Measurements from ENCODE around the gene POLR3K. TPM values are rescaled to one million over a fixed set of nuclear protein-coding genes. Genes with fewer than 3 reads are reported as not detected.

Gene POLR3K
- polyA plus RNA-seq, 1 of the 3 experiments (the other 2 are of a cell fraction), result 54.5 TPM

GRCh38 chr16:72561-73548 lies 19.4 kb upstream of the POLR3K start, which contains the start of gene RHBDF1 (continued):
- no peak for TF ChIP-seq CTCF (IDR thresholded peaks at IDR 0.05)
- TF ChIP-seq MXI1 (IDR thresholded peaks at IDR 0.05; ENCODE audit: low read depth, low read length), result no peak
- no peak for TF ChIP-seq GABPA (IDR thresholded peaks at IDR 0.05; ENCODE audit: low read depth)
- TF ChIP-seq USF2 (IDR thresholded peaks at IDR 0.05; ENCODE audit: borderline replicate concordance, low read depth, low read length), result no peak

- Histone ChIP-seq H3K4me3 (ENCODE audit: low read depth in 2 of 2, low read length in 1 of 2) (peak overlapping the region; percentile 70 to 87), H3F3A (replicated peaks; ENCODE audit: insufficient read depth) (peaks cover 8% of the 10 kb centered on the region), H3K9me3 (no peaks in the 10 kb centered on the region), H3K27me3 (ENCODE audit: insufficient read depth) (no peaks in the 10 kb centered on the region), H3K4me2 (peak overlapping the region; percentile 96), H3K27ac (ENCODE audit: low read depth in 2 of 2, low read length in 1 of 2) (peak overlapping the region in 1 of 2 experiments; percentile 62; a peak in 1 of 4 replicates), H4K20me1 (ENCODE audit: insufficient read depth) (peaks cover 45% of the 10 kb centered on the region), H3K36me3 (replicated peaks in 1 of 2; ENCODE audit: control insufficient read depth in 1 of 2, insufficient read depth in 2 of 2, low read length in 1 of 2) (no peaks in the 10 kb centered on the region), H3K4me1 (ENCODE audit: control insufficient read depth in 1 of 2, insufficient read depth in 2 of 2, low read depth in 1 of 2, low read length in 1 of 2) (peaks cover 10 to 43% of the 10 kb centered on the region in 2 experiments), H3K79me2 (ENCODE audit: insufficient read depth) (peaks cover 40% of the 10 kb centered on the region), H3K9ac (peak overlapping the region; percentile 74), H2AFZ (ENCODE audit: low read depth) (no peak overlapping the region), H3K9me2 (no peaks in the 10 kb centered on the region)
- ChIA-PET POLR2A (no interaction called here), CTCF (interaction anchor here (0.5 to 21.2 kb wide), 7 partner anchors 9 to 329 kb away, joined by 3 to 793 read pairs (median 5); partner anchors contain the start of genes HBQ1 and POLR3K)
- peak; percentile 76 for DNase-seq
- 8% methylated on average over 7 of the region's 57 CpGs for WGBS (ENCODE audit: low lambda C conversion rate)
- TF ChIP-seq ZBTB33 (IDR thresholded peaks at IDR 0.05; ENCODE audit: borderline replicate concordance, low read depth) (no peak), POLR2AphosphoS5 (IDR thresholded peaks at IDR 0.05; ENCODE audit: low read depth, low read length) (no peak), TEAD4 (IDR thresholded peaks at IDR 0.05; ENCODE audit: borderline replicate concordance, insufficient read depth) (no peak), EP300 (IDR thresholded peaks at IDR 0.05; ENCODE audit: borderline replicate concordance in 1 of 2, low read depth in 1 of 2, low read length in 1 of 2) (no peak), MXI1 (IDR thresholded peaks at IDR 0.05; ENCODE audit: low read depth, low read length) (0 out of 2 replicates have a peak, but pooled peaks have one; percentile 35), SIN3A (IDR thresholded peaks at IDR 0.05; ENCODE audit: borderline replicate concordance, low read depth, low read length) (0 out of 2 replicates have a peak, but pooled peaks have one; percentile 40), MAX (IDR thresholded peaks at IDR 0.05; ENCODE audit: low read depth) (peak; percentile 9; the same call in 1 of the 2 replicates), USF2 (IDR thresholded peaks at IDR 0.05; ENCODE audit: borderline replicate concordance, low read depth, low read length) (no peak)
Measured at GRCh38 chr16:71540-72401, 18.4 kb upstream of the POLR3K start.
